DND-41 (cell line): ENCODE measurements around the gene LRFN2.

Experiments used
- CTCF ChIP-seq: IDR thresholded peaks from 2 replicates; pipeline ENCODE4 v1.5.1; 2012; ENCODE audit warnings: borderline replicate concordance, low read length, moderate library complexity, mild to moderate bottlenecking; ENCODE audit not compliant: poor library complexity, severe bottlenecking; ENCODE audit errors: extremely low read depth
- EZH2 ChIP-seq: IDR thresholded peaks from 3 replicates; pipeline ENCODE4 v1.6.1; 2012; ENCODE audit warnings: borderline replicate concordance, low read depth, mild to moderate bottlenecking, moderate library complexity, low read length, inconsistent platforms; ENCODE audit not compliant: severe bottlenecking

- TF ChIP-seq CTCF = no peak
- TF ChIP-seq EZH2 = no peak
Observed at GRCh38 chr6:40350747-40351217, 236.4 kb downstream of the LRFN2 start.
